Measurements from ENCODE around the gene EYS.
"Not testable (repeated sequence)": the region's sequence is repeated elsewhere in the genome, so short reads cannot be mapped to it uniquely, and the experiment has no call there.

EYS gene

DNA sequence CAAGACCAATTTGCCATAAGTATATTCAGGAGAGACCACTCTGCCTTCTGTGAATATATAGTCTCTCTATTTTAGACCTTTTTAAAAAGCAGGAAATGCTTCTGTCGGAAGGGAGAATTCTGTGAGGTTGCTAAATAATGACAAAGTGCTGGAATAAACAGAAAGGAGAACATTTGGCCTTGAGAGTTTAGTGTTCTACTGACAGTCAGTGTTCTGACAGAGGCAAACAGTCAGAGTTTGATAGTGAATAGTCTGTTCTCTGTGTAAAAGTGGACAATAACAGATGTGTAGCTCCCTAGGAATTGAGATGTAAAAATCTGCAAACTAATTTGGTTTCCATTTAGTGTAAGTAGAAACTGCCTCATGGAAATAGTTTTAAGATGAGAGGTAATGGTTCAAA is 1850.8 kb downstream of the EYS start:
- no peaks in the 10 kb centered on the region for H4K20me1 ChIP-seq (ENCODE audit: insufficient read depth, low read length, poor library complexity, severe bottlenecking)
- H3K4me3 ChIP-seq (ENCODE audit: low read length, poor library complexity, severe bottlenecking), result no peak overlapping the region
- H3K36me3 ChIP-seq (ENCODE audit: insufficient read depth, low read length), result no peaks in the 10 kb centered on the region
- H3F3A ChIP-seq (ENCODE audit: low read depth), result no peaks in the 10 kb centered on the region
- H3K27me3 ChIP-seq (ENCODE audit: insufficient read depth, low read length, poor library complexity, severe bottlenecking), result no peaks in the 10 kb centered on the region
- H3K4me1 ChIP-seq (ENCODE audit: insufficient read depth, low read length, poor library complexity, severe bottlenecking), result no peaks in the 10 kb centered on the region
- H3K9ac ChIP-seq (ENCODE audit: low read depth, low read length, poor library complexity, severe bottlenecking), result no peak overlapping the region
- H3K79me2 ChIP-seq (ENCODE audit: insufficient read depth, low read length), result no peaks in the 10 kb centered on the region
- H2AFZ ChIP-seq (ENCODE audit: low read length), result no peak overlapping the region
- TF ChIP-seq EZH2phosphoT487 (IDR thresholded peaks at IDR 0.05; ENCODE audit: borderline replicate concordance) (no peak), CTCF (conservative IDR thresholded peaks at IDR 0.05; ENCODE audit: low read length) (no peak)
- H3K9me3 ChIP-seq (ENCODE audit: insufficient read depth, low read depth, low read length), result no peaks in the 10 kb centered on the region
- H3K4me2 ChIP-seq (ENCODE audit: low read depth, low read length, poor library complexity, severe bottlenecking), result no peak overlapping the region
- no peaks in the 10 kb centered on the region for H3K9me2 ChIP-seq (replicated peaks; ENCODE audit: low read depth, low read length)

- no peaks in the 10 kb centered on the region for H3K4me1 ChIP-seq (ENCODE audit: insufficient read depth, low read length, poor library complexity, severe bottlenecking)
- no peaks in the 10 kb centered on the region for H4K20me1 ChIP-seq (ENCODE audit: insufficient read depth, low read length, poor library complexity, severe bottlenecking)
- H3K9me3 ChIP-seq (ENCODE audit: insufficient read depth, low read depth, low read length), result no peaks in the 10 kb centered on the region
- H3F3A ChIP-seq (ENCODE audit: low read depth), result no peaks in the 10 kb centered on the region
- no peak overlapping the region for H3K4me3 ChIP-seq (ENCODE audit: low read length, poor library complexity, severe bottlenecking)
- no peaks in the 10 kb centered on the region for H3K27me3 ChIP-seq (ENCODE audit: insufficient read depth, low read length, poor library complexity, severe bottlenecking)
- H2AFZ ChIP-seq (ENCODE audit: low read length), result no peak overlapping the region
- no peaks in the 10 kb centered on the region for H3K9me2 ChIP-seq (replicated peaks; ENCODE audit: low read depth, low read length)
- no peaks in the 10 kb centered on the region for H3K36me3 ChIP-seq (ENCODE audit: insufficient read depth, low read length)
- no peak overlapping the region for H3K4me2 ChIP-seq (ENCODE audit: low read depth, low read length, poor library complexity, severe bottlenecking)
- no peaks in the 10 kb centered on the region for H3K79me2 ChIP-seq (ENCODE audit: insufficient read depth, low read length)
- no peak overlapping the region for H3K9ac ChIP-seq (ENCODE audit: low read depth, low read length, poor library complexity, severe bottlenecking)
- TF ChIP-seq EZH2phosphoT487 (IDR thresholded peaks at IDR 0.05; ENCODE audit: borderline replicate concordance), result no peak
- no peak for TF ChIP-seq CTCF (conservative IDR thresholded peaks at IDR 0.05; ENCODE audit: low read length)
These were observed 1862.7 kb downstream of the EYS start for GRCh38 chr6:63844287-63844686.

GRCh38 chr6:63839485-63839884 is 1867.5 kb downstream of the EYS start:
- Histone ChIP-seq H3K4me3 (ENCODE audit: low read length, poor library complexity, severe bottlenecking) (no peak overlapping the region), H3K79me2 (ENCODE audit: insufficient read depth, low read length) (no peaks in the 10 kb centered on the region), H3K4me2 (ENCODE audit: low read depth, low read length, poor library complexity, severe bottlenecking) (no peak overlapping the region), H2AFZ (ENCODE audit: low read length) (no peak overlapping the region), H3K4me1 (ENCODE audit: insufficient read depth, low read length, poor library complexity, severe bottlenecking) (no peaks in the 10 kb centered on the region), H3K9me3 (ENCODE audit: insufficient read depth, low read depth, low read length) (no peaks in the 10 kb centered on the region), H3F3A (ENCODE audit: low read depth) (no peaks in the 10 kb centered on the region), H3K9me2 (replicated peaks; ENCODE audit: low read depth, low read length) (no peaks in the 10 kb centered on the region), H4K20me1 (ENCODE audit: insufficient read depth, low read length, poor library complexity, severe bottlenecking) (no peaks in the 10 kb centered on the region), H3K27me3 (ENCODE audit: insufficient read depth, low read length, poor library complexity, severe bottlenecking) (no peaks in the 10 kb centered on the region), H3K9ac (ENCODE audit: low read depth, low read length, poor library complexity, severe bottlenecking) (no peak overlapping the region), H3K36me3 (ENCODE audit: insufficient read depth, low read length) (no peaks in the 10 kb centered on the region)
- TF ChIP-seq EZH2phosphoT487 (IDR thresholded peaks at IDR 0.05; ENCODE audit: borderline replicate concordance) (no peak), CTCF (conservative IDR thresholded peaks at IDR 0.05; ENCODE audit: low read length) (no peak)

- not testable (repeated sequence) for H2AFZ ChIP-seq (ENCODE audit: low read length); H3K4me1 ChIP-seq (ENCODE audit: insufficient read depth, low read length, poor library complexity, severe bottlenecking); H3K9me2 ChIP-seq (replicated peaks; ENCODE audit: low read depth, low read length); H3K36me3 ChIP-seq (ENCODE audit: insufficient read depth, low read length); H3K9me3 ChIP-seq (ENCODE audit: insufficient read depth, low read depth, low read length); H3K79me2 ChIP-seq (ENCODE audit: insufficient read depth, low read length); H3K4me3 ChIP-seq (ENCODE audit: low read length, poor library complexity, severe bottlenecking); H3F3A ChIP-seq (ENCODE audit: low read depth); H3K9ac ChIP-seq (ENCODE audit: low read depth, low read length, poor library complexity, severe bottlenecking); H4K20me1 ChIP-seq (ENCODE audit: insufficient read depth, low read length, poor library complexity, severe bottlenecking); H3K27me3 ChIP-seq (ENCODE audit: insufficient read depth, low read length, poor library complexity, severe bottlenecking); H3K4me2 ChIP-seq (ENCODE audit: low read depth, low read length, poor library complexity, severe bottlenecking)
These were observed 1878.3 kb downstream of the EYS start for GRCh38 chr6:63828678-63829077.

All from Loucy (cell line).